ENCODE measurements around the gene APOOL.
A peak's percentile ranks its signal among the peaks of the same experiment; 100 is the strongest.
"Not testable (repeated sequence)": the region's sequence is repeated elsewhere in the genome, so short reads cannot be mapped to it uniquely, and the experiment has no call there.

The APOOL gene, protein sequence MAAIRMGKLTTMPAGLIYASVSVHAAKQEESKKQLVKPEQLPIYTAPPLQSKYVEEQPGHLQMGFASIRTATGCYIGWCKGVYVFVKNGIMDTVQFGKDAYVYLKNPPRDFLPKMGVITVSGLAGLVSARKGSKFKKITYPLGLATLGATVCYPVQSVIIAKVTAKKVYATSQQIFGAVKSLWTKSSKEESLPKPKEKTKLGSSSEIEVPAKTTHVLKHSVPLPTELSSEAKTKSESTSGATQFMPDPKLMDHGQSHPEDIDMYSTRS

DNA sequence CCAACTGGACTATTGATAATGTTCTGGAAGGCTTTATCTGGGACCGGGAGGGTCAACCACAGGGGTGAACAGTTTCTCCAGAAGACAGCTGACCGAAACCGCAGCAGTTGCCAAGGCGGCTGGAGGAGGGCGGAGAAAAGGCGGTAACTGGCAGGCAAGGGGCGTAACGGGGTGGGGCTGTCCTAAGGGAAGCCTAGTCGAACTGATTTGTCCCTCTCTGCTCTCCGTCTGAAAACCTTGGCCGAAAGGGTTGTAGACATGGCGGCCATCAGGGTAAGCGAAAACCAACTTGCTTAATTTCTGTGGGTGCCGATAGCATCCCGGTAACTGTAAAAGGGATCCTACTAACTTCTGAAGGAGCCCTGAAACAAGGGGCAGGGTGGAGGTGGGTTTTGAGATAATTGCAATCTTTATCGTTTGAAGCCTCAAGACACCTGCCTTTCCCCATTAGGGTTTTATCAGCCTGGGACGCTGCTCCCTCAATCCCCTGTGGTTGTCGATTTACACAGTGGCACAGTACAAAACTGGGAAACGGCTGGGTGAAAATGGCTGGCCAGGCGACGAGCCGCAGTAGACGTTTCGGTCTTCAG, at the start of gene APOOL:
APOOL (plus strand) TSS at position 223 of the 590 bp plus-strand sequence; CDS start at position 259, 36 bp downstream.
- peak; percentile 80 for DNase-seq

DNA sequence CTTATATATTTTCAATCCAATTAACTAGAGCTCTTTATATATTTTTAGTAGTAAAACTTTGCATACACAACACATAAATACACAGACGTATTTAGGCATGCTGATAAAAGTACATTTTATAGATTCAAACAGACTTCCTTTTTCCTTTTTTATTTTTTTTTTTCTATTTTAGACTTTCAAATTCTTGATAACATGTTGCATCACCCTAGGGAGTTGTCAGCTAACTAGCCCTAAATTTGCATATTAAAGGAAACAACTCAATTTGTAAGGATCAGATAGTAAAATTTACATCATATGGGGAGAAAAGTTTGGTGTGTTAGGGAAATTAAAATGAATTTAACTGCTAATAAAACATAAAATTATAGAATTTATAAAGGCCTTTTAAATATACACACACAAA, 47.4 kb upstream of the APOOL start:
- no peak for DNase-seq

DNA sequence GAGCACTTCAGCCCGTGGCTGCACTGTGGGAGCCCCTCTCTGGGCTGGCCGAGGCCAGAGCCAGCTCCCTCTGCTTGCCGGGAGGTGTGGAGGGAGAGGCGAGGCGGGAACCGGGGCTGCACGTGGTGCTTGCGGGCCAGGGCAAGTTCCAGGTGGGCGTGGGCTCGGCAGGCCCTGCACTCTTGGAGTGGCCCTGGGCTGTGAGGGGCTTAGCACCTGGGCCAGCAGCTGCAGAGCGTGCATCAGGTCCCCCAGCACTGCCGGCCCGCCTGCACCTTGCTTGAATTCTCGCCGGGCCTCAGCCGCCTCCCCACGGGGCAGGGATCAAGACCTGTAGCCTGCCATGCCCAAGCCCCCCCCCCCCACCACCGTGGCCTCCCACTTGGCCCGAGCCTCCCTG, 28.9 kb upstream of the APOOL start:
- no peak for DNase-seq

DNA sequence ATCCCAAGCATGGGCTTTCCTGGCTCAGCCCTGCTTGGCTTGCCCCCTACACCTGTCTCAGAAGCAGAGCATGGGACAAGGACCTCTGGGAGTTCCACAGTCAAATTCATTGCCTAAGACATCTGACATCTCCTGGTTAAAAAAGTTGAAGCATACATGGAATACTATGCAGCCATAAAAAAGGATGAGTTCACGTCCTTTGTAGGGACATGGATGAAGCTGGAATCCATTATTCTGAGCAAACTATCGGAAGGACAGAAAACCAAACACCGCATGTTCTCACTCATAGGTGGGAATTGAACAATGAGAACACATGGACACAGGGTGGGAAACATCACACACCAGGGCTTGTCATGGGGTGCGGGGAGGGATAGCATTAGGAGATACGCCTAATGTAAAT, 11.9 kb upstream of the APOOL start:
- DNase-seq = not testable (repeated sequence)

DNA sequence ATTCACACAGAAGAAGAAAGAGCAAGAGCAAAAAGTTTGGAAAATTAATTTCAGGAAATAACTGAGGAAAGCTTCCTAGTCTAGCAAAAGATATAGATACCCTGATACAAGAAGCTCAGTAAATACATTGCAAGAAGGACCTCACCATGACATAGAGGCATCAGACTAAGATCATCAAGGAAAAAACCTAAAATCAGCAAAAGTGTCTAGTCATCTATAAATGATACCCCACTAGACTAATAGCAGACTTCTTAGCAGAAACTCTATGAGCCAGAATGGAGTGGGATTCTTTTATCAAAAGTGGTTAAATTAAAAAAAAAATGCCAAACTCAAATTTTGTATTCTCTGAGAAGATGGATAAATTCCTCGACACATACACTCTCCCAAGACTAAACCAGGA, 10.5 kb upstream of the APOOL start:
- DNase-seq = no peak

DNA sequence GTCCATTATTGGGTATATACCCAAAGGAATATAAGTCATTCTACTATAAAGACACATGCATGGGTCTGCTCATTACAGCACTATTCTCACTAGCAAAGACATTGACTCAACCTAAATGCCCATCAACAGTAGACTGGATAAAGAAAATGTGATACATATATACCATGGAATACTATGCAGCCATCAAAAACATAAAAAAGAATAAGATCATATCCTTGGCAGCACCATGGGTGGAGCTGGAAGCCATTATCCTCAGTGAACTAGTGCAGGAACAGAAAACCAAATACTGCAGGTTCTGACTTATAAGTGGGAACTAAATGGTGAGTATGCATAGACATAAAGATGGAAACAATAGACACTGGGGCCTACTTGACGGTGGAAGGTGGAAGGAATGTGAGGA, 2.3 kb upstream of the APOOL start:
- no peak for DNase-seq

DNA sequence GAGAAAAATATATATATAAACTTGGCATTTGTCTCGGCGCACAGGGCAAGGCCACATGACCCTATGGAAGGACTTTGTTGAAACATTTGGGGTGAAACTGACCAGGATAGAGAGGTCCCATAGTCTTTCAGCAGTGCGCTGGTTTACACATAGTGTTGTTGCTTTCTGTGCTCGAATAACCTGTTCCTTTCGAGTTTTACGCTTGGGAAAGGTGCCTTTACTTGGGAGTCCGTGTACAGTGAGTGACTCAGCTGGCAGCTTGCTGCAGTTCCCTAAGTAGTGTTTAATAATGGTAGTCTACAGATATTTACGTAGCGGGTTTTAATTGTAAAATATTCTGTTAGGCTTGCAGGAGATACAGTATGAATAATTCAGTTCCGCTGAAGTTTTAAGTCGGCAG, 578 bp downstream of the APOOL start:
- no peak for DNase-seq

DNA sequence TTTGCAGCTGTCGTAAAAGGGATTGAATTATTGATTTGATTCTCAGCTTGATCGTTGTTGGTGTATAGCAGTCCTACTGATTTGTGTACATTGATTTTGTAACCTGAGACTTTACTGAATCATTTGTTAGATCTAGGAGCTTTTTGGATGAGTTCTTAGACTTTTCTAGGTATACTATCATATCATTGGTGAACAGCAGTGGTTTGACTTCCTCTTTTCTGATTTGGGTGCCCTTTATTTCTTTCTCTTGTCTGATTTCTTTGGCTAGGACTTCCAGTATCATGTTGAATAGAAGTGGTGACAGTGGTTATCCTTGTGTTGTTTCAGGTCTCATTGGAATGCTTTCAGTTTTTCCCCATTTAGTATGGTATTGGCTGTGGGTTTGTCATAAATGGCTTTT, 8.4 kb downstream of the APOOL start:
- DNase-seq = no peak

DNA sequence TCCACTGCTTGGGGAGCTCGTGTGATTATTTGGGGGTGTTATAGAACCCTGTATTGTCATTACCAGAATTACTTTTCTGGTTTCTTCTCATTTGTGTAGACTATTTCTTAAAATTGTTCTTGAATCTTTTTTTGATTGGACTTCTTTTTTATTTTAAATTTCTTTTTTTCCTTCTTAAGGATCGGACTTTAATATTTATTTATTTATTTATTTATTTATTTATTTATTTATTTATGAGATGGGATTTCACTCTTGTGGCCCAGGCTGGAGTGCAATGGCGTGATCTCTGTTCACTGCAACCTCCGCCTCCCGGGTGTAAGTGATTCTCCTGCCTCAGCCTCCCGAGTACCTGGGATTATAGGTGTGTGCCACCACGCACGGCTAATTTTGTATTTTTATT, 11.7 kb downstream of the APOOL start:
- DNase-seq = not testable (repeated sequence)

DNA sequence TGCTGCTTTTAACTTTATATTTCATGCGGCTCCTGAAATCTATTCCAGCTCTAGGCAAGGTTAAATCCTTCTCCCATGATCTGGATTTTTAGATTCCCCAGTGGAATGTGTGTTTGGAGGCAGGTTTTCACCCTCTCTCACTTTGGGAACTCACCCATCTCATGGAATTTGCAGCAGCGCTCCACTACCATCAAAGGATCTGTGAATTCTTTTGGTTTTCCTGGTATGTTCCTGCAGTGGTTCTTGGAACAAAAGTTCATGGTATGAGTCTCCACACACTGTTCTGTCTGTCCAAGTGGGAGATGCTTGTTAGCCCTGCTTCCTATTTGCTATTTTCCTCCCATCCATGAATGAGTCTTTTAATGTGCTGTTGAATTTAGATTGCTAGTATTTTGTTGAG, 14.0 kb downstream of the APOOL start:
- DNase-seq = no peak

DNA sequence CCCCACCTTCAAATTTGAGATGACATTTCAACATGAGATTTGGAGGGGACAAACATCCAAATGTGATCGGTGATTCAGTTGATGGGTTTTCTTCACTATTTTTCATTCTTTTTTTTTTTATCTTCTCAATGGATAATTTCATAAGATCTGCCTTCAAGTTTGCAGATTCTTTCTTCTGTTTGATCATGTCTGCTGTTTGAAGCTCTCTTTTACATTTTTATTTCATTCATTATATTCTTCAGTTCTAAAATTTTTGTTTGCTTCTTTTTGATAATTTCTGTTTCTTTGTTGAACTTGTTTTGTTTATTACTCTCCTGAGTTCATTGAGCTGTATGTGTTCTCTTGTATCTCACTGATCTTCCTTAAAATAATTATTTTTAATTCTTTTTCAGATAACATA, 14.8 kb downstream of the APOOL start:
- no peak for DNase-seq

DNA sequence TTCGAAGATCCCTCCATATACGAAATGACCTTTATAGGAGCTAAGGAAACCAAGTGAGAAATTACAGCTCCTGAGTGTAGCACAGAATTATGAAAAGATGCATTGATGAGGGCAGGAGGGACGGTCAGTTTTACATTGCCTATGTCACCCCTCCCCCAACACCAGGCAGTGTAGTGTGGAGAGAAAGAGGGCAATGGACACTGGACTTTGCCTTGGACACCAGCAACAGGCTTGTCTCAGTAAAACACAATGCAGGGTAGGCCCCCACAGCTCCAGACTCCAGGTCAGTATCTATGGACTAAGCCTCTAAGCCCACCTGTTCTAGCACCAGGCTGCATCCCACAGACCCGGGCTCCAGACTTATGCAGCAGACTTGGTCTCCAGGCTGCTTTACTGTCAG, 16.5 kb downstream of the APOOL start:
- no peak for DNase-seq

DNA sequence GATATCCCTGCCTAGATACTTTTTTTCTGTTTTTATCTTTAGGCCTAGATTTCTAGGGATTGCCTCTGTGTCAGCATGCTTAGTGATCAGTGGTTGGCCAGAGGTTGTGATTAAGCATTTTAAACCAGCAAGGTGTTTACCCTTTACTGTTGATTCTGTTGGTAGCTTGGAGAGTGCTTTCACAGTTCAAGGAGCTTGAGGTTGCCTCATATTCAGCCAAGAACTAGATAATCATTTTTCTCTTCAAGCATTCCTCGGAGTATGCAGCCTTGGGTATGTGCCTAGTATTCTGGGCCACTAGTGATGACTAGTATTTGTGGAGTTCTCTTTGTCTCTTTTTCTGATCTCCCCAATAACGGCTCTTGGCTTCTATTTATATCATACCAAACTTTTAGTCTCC, 20.4 kb downstream of the APOOL start:
- no peak for DNase-seq

DNA sequence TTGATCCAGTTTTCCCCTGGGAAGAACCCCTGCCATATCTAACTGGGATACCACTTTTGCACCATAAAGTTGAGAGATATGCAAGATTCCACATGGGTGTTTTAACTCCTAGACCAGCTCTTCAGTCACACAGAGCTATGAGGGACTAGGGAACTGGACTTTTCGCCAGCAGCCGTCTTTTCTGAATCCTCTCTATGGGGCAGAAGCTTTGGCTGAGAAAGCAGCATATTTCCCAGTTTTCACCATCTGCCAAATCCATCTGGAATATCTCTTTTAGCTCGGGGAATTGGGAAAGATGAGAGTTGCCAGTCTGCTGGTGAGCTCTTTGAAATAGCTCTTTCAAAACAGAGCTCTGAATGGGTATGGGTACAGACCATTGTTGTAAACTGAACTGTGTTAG, 20.9 kb downstream of the APOOL start:
- peak; percentile 63 for DNase-seq

DNA sequence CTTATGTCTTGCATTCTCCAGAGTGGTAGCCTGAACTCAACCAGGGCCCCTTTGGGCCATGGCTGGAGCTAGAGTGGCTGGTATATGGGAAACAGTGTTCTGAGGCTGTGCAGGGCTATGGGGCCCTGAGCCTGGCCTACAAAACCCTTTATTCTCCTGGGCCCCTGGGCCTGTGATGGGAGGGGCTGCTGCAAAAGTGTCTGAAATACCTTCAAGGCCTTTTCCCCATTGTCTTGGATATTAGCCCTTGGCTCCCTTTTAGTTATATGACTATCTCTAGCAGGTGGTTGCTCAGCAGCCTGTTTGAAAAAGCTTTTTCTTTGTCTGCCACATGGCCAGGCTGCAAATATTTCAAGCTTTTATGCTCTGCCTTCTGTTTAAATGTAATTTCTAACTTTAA, 22.5 kb downstream of the APOOL start:
- no peak for DNase-seq

DNA sequence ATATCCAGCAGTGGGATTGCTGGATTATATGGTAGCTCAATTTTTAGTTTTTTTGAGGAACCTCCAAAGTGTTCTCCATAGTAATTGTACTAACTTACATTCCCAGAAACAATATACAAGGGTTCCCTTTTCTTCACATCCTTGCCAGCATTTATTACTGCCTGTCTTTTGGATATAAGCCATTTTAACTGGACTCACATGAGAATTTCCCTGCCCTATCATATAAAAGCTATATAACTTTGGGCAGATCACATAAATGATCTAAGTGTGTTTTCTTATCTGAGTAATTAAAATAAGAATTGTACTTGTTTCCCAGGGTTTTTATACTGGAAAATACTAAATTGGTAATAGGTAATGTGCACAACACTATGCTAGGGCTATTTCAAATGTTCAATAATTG, 25.4 kb downstream of the APOOL start:
- no peak for DNase-seq

DNA sequence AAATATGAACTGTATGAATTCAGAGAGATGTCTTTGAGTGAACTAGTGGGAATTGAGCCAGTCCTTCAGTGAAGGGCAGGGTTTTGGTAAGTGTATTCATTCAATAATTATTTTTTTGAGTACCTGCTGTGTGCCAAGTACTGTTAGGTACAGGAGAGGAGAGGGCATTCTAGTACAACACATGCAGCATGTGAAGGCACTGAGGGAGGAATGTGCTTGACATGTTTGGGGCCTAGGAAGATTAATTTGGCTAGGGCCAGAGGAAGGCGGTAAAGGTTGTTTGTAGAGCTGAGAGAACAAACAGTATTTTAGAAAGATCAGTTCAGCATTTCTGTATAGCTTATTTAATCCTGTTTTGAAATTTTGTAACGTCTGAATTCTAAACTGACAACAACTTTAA, 27.8 kb downstream of the APOOL start:
- DNase-seq = no peak

DNA sequence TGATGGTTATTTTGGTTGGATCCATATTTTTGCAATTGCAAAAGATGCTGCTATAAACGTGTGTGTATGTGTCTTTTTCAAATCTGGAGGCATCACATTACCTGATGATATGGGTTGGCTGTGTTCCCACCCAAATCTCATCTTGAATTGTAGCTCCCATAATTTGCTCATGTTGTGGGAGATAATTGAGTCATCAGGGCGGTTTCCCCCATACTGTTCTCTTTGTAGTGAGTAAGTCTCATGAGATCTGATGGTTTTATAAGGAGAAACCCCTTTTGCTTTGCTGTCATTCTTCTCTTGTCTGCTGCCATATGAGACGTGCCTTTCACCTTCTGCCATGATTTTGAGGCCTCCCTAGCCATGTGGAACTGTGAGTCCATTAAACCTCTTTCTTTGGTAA, 33.4 kb downstream of the APOOL start:
- DNase-seq = no peak

DNA sequence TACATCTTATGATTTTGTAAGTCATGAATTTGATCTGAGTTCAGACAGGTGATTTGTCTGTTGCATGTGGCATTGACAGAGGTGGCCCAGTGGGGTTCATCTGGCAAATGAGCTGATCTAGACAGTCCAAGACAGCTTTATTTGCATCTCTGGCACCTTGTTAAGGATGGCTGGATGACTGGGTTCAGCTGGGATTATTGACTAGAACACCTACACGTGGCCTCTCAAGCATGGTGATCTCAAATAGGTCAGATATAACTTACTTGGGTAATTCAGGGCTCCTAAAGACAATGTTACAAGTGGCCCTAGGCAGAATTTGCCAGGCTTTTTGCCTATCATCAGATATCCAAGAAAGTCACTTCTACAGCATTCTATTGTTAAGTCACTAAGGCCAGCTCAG, 48.0 kb downstream of the APOOL start:
- DNase-seq = no peak

DNA sequence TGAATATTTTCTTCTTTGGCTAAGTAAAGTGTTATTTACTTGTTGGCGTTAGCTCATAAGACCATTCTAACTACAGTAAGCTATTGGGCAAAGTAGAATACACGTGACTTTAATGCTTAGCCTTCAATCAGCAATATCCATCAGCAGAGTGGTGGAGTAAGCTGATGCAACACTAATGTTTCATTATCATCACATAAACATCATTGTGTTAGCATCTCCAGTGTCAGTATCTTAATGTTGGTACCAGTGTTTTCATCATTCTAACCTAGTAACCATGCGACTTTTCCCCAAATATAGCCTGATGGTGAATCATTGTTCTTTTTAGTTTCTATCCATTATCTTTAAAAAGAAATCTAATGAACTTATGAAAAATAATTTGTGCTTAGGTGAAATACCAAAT, 48.5 kb downstream of the APOOL start:
- DNase-seq = no peak

DNA sequence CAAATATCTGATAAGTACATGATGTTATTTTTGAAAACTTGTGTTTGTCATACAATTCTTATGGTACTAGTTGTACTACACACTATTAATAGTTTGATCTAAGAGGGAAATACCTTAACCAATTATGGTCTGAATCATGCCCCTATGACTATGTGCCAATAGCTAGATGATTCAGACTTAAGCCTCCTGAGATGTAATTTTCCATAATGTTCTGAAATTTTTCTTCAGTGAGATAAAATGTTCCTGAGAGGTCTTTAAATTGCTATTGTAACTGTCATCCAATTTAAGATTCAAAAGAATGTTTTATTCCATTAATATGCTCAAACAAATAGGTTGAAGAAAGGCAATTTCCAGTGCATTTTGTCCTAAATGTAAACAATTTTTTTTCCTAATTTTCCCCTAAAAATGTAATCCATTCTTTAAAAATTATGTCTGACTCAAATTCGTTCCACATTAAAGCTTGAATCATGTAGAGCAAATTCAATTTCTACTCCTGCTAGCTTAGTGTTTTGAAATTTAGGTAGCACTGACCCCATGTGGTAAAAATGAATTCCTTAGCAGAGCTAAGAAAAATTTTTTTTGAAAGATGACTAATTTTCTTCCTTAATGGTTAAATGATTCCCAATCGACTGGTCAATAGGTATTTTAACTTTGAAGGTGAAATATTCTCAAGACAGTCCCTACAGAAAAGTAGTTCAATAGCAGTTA, 49.1 kb downstream of the APOOL start:
- DNase-seq = no peak

DNA sequence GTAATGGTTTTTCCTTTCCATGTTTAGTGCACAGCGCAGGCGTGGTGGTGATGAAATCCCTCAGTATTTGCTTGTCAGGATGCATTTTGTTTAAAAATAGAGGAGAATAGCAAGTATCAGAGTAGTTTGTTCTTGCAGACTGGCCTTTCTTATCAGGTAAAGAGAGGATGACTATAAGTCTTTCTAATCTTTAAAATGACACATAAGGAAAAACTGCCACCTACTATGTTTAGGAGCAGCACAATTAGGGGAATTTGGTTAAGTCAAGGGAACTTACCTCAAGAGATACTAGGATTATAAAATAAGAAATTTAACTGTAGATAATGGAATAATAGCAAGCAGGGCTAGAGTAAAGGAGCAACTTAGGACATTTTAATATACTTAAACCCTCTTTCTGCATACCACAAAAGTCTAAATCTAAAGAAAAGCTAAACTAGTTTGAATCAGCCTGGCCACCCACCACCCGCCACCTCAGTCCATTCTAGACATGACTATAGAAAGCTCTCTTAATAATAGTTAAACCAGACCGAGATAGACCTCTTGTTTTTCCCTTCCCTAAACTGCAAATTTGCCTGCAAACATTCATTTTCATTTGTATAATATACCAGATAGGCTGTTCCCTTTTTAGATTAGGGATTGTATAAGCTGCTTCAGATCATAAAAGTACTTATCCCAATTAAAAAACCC, 62.0 kb downstream of the APOOL start:
- DNase-seq = no peak

DNA sequence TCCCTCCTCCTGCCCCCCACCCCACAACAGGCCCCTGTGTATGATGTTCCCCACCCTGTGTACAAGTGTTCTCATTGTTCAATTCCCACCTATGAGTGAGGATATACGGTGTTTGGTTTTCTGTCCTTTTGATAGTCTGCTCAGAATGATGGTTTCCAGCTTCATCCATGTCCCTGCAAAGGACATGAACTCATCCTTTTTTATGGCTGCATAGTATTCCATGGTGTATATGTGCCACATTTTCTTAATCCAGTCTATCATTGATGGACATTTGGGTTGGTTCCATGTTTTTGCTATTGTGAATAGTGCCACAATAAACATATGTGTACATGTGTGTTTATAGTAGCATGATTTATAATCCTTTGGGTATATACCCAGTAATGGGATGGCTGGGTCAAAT, 73.6 kb downstream of the APOOL start:
- not testable (repeated sequence) for DNase-seq

Data from DMS 273 treated with DMSO at 0.1 percent for 48 hours (cell line).